GM20000 (cell line): ENCODE data around the gene SUN5.

Source experiments
- DNase-seq: peaks from one replicate; pipeline ENCODE4 v3.0.0; 2012; ENCODE audit warnings: low spot score
- CTCF ChIP-seq: IDR thresholded peaks from 2 replicates; pipeline ENCODE4 v1.5.1; 2012; ENCODE audit warnings: mild to moderate bottlenecking, control low read depth; ENCODE audit errors: extremely low read depth, missing control alignments

SUN5 gene

DNA sequence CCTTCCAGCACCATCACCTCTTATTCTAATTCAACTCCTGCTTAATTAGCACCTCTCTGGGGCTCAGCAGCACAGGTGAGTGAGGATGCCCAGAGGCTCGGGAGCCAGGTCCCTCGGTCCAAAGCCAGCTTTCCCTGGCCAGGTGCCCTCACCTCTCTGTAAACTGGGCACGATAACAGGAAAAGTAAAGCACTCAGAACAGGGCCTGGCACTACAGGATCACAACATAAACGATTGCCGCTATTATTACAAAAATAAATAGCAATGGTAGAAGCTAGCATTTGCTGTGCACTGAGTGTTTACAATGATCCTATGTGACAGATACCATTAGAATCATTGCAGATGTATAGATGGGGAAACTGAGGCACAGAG is 5.9 kb upstream of the SUN5 start:
- DNase-seq: no peak
- TF ChIP-seq CTCF: no peak

GRCh38 chr20:33009214-33010132 is 5.2 kb upstream of the SUN5 start:
- TF ChIP-seq CTCF: no peak
- DNase-seq: no peak

- DNase-seq: no peak
- no peak for TF ChIP-seq CTCF
These were observed 4.3 kb upstream of the SUN5 start for GRCh38 chr20:33008336-33009213.

DNA sequence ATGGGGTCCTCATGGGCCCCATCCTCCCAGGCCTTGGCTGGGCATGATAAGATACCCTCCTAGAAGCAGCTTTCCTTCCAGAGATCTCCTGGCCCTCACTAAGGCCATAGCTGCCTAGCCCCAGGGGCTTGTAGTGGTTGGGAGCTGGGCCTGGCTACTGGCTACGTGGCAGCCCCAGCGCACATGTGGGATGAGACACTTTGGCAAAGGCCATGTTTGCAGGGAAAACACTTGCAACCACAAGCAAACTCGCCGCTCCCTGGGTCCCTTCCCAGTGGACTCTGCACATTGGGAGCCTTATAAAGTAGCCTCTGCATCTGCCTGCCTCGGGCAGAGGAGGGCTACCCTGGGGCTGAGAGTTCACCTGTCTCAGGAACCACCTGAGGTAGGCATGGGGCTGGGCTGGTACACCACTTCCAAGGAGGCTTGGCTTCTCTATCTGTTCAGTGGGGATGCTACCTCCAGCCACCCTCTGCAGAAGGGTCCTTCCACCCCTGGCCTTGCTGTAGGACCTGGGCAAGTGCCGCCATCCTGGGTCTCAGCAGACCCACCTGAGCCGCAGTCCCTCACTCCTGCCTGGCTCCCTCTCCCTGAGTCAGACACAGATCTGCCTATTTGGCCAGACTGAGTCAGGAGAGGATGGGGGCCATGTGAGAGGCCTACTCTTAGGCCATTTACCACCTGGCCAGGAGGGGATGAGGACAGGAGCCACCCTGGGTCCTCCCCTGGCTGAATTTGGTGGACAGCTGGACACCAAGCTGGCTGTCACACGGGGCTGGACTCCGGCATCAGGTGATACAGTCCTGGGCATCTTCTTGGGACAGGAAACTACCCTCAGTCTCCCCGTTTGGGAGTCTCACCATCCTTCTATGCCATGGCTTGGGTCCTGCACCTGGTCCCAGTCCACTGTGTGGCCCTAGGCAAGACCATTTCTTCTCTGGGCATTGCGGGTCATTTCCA is 3.4 kb upstream of the SUN5 start, which contains the start of gene BPIFB2:
Gene BPIFB2, plus strand, starts transcription at position 329 of the 960 bp plus-strand sequence. CDS start 871 bp downstream, outside the sequence.
- no peak for DNase-seq

GRCh38 chr20:33006776-33007375 is 2.6 kb upstream of the SUN5 start:
- DNase-seq: no peak
- TF ChIP-seq CTCF: no peak

More for the DNA sequence above, 3.4 kb upstream of the SUN5 start, which contains the start of gene BPIFB2:
- TF ChIP-seq CTCF: no peak

GRCh38 chr20:33005908-33006775 is 1.9 kb upstream of the SUN5 start:
- TF ChIP-seq CTCF: no peak
- no peak for DNase-seq
